ENCODE results near the gene AKAIN1. TPM values are rescaled to one million over a fixed set of nuclear protein-coding genes. Genes with fewer than 3 reads are reported as not detected.

The AKAIN1 gene
- polyA plus RNA-seq, 2 of the 4 experiments (the other 2 are of a cell fraction): not detected

GRCh38 chr18:5195656-5196055, 1.4 kb downstream of the AKAIN1 start:
- ATAC-seq (no peak), FAIRE-seq (no peak), DNase-seq (ENCODE audit: low read depth in 1 of 2, low spot score in 1 of 2) (no peak)
- CTCF ChIA-PET: no interaction called here
- POLR2A ChIA-PET: no interaction called here
- no peak for TF ChIP-seq ZFP36 (IDR thresholded peaks at IDR 0.05; ENCODE audit: borderline replicate concordance, partially characterized antibody)
- no peak for TF ChIP-seq E2F6 (IDR thresholded peaks at IDR 0.05; ENCODE audit: borderline replicate concordance, low read depth)
- no peak for TF ChIP-seq USF2 (IDR thresholded peaks at IDR 0.05)
- TF ChIP-seq ZC3H11A (IDR thresholded peaks at IDR 0.05): no peak
- TF ChIP-seq, protein P1, sequence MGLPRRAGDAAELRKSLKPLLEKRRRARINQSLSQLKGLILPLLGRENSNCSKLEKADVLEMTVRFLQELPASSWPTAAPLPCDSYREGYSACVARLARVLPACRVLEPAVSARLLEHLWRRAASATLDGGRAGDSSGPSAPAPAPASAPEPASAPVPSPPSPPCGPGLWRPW (IDR thresholded peaks at IDR 0.05): no peak
- H3K4me1 ChIP-seq: no peaks in the 10 kb centered on the region
- H3K4me3 ChIP-seq: no peak overlapping the region
- WGBS (ENCODE audit: missing lambda C conversion rate): 48% methylated on average over 2 of the region's 2 CpGs
- no peak overlapping the region for H3K4me2 ChIP-seq
- no peak overlapping the region for H3K27ac ChIP-seq
- no peaks in the 10 kb centered on the region for H3K9me3 ChIP-seq

DNA sequence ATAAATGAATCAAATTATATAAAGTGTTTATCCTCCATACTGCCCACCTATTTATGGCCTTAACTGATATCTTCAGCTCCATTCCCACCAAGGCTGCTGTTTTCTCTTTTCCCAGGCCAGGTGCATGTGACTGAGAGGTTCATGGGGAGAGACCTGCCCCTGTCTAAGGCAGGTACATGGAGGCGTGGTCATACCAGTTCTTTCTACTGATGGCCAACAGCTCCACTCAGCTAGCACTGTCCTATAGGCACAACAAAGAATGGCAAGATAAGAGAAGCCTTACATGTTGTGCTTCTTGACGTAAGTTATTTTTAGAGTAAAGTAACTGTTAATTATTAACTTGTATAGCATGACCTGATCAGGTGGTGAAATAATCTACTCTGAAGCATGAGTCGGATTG, 16.8 kb downstream of the AKAIN1 start:
- FAIRE-seq: no peak
- 15% methylated on average over 3 of the region's 3 CpGs for WGBS (ENCODE audit: missing lambda C conversion rate)
- no peak for DNase-seq (ENCODE audit: low read depth in 1 of 2, low spot score in 1 of 2)
- H3K27ac ChIP-seq: no peak overlapping the region
- no peaks in the 10 kb centered on the region for H3K9me3 ChIP-seq
- TF ChIP-seq REST (IDR thresholded peaks at IDR 0.05) (no peak), EHMT2 (IDR thresholded peaks at IDR 0.05; ENCODE audit: low read depth) (no peak), EHF (CRISPR knock-in tag; IDR thresholded peaks at IDR 0.05) (no peak), HEYL (CRISPR knock-in tag; IDR thresholded peaks at IDR 0.05) (no peak), ZSCAN20 (CRISPR knock-in tag; IDR thresholded peaks at IDR 0.05) (no peak), GATA3 (IDR thresholded peaks at IDR 0.05; ENCODE audit: borderline replicate concordance) (no peak), USF2 (IDR thresholded peaks at IDR 0.05) (no peak), FOXS1 (CRISPR knock-in tag; IDR thresholded peaks at IDR 0.05) (no peak), KDM5A (IDR thresholded peaks at IDR 0.05) (no peak), RCOR1 (IDR thresholded peaks at IDR 0.05; ENCODE audit: low read depth, low read length) (no peak), HOXA7 (CRISPR knock-in tag; IDR thresholded peaks at IDR 0.05) (no peak), TP53 (CRISPR knock-in tag; IDR thresholded peaks at IDR 0.05) (no peak), TFCP2L1 (CRISPR knock-in tag; IDR thresholded peaks at IDR 0.05) (no peak), ZNF302 (CRISPR knock-in tag; IDR thresholded peaks at IDR 0.05) (no peak), FOSB (CRISPR knock-in tag; IDR thresholded peaks at IDR 0.05) (no peak), SREBF2 (IDR thresholded peaks at IDR 0.05) (no peak)
- TF ChIP-seq, protein P2, sequence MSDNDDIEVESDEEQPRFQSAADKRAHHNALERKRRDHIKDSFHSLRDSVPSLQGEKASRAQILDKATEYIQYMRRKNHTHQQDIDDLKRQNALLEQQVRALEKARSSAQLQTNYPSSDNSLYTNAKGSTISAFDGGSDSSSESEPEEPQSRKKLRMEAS (IDR thresholded peaks at IDR 0.05): no peak
- CTCF ChIA-PET: no interaction called here
- POLR2A ChIA-PET: no interaction called here
- no peak for ATAC-seq
- H3K4me3 ChIP-seq: no peak overlapping the region
- no peaks in the 10 kb centered on the region for H3K4me1 ChIP-seq
- no peak overlapping the region for H3K4me2 ChIP-seq
